B cell (primary cell): Measurements from ENCODE around the gene MCTP1.

Experiments
- EZH2 ChIP-seq: IDR thresholded peaks from 2 replicates; pipeline ENCODE4 v1.6.1; 2012; ENCODE audit warnings: borderline replicate concordance, low read depth, mild to moderate bottlenecking, moderate library complexity, low read length; ENCODE audit not compliant: insufficient read depth, poor library complexity, severe bottlenecking
- TF ChIP-seq, protein P1 (sequence below): fragments of 200-600 bp; IDR thresholded peaks from one replicate; pipeline ENCODE4 v1.8.0; 2022; ENCODE audit warnings: antibody characterized with exemption, mild to moderate bottlenecking

- TF ChIP-seq, protein P1, sequence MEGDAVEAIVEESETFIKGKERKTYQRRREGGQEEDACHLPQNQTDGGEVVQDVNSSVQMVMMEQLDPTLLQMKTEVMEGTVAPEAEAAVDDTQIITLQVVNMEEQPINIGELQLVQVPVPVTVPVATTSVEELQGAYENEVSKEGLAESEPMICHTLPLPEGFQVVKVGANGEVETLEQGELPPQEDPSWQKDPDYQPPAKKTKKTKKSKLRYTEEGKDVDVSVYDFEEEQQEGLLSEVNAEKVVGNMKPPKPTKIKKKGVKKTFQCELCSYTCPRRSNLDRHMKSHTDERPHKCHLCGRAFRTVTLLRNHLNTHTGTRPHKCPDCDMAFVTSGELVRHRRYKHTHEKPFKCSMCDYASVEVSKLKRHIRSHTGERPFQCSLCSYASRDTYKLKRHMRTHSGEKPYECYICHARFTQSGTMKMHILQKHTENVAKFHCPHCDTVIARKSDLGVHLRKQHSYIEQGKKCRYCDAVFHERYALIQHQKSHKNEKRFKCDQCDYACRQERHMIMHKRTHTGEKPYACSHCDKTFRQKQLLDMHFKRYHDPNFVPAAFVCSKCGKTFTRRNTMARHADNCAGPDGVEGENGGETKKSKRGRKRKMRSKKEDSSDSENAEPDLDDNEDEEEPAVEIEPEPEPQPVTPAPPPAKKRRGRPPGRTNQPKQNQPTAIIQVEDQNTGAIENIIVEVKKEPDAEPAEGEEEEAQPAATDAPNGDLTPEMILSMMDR = no peak
- TF ChIP-seq EZH2 = no peak
Measured at GRCh38 chr5:95070453-95070852, 214.4 kb downstream of the MCTP1 start.
